ENCODE measurements around the gene TM4SF20.
"Not testable (repeated sequence)": the region's sequence is repeated elsewhere in the genome, so short reads cannot be mapped to it uniquely, and the experiment has no call there.

TM4SF20 gene

DNA sequence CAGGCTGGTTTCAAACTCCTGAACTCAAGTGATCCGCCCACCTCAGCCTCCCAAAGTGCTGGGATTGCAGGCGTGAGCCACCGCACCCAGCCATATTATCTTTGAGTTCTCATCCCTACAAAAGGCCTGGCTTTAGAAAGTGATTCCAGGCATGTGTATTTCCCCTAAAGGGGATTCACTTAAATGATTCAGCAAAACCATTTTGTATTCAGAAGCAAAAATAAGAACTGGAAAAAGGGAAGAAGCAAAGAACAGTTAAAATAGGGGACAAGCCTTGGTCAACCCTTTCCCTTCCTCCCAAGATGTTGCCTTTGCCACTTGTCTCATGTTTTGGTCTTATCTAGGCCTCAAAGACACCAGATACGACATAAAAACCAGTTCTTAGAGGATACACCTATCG lies 10.5 kb downstream of the TM4SF20 start:
- H3K9me3 ChIP-seq (ENCODE audit: low read length), result no peaks in the 10 kb centered on the region
- H3K27me3 ChIP-seq (ENCODE audit: insufficient read depth, low read length), result no peaks in the 10 kb centered on the region
- H2AFZ ChIP-seq (ENCODE audit: low read depth, low read length), result no peak overlapping the region
- H3K4me3 ChIP-seq (ENCODE audit: low read length), result no peak overlapping the region
- H3K36me3 ChIP-seq (ENCODE audit: insufficient read depth, low read length), result no peaks in the 10 kb centered on the region
- no peaks in the 10 kb centered on the region for H3K4me1 ChIP-seq (ENCODE audit: insufficient read depth, low read length)

- Histone ChIP-seq H3K4me3 (ENCODE audit: low read length) (no peak overlapping the region), H3K4me1 (ENCODE audit: insufficient read depth, low read length) (no peaks in the 10 kb centered on the region), H2AFZ (ENCODE audit: low read depth, low read length) (no peak overlapping the region), H3K9me3 (ENCODE audit: low read length) (no peaks in the 10 kb centered on the region), H3K27me3 (ENCODE audit: insufficient read depth, low read length) (no peaks in the 10 kb centered on the region), H3K36me3 (ENCODE audit: insufficient read depth, low read length) (no peaks in the 10 kb centered on the region)
Observed at GRCh38 chr2:227367427-227367795, 11.7 kb downstream of the TM4SF20 start.

DNA sequence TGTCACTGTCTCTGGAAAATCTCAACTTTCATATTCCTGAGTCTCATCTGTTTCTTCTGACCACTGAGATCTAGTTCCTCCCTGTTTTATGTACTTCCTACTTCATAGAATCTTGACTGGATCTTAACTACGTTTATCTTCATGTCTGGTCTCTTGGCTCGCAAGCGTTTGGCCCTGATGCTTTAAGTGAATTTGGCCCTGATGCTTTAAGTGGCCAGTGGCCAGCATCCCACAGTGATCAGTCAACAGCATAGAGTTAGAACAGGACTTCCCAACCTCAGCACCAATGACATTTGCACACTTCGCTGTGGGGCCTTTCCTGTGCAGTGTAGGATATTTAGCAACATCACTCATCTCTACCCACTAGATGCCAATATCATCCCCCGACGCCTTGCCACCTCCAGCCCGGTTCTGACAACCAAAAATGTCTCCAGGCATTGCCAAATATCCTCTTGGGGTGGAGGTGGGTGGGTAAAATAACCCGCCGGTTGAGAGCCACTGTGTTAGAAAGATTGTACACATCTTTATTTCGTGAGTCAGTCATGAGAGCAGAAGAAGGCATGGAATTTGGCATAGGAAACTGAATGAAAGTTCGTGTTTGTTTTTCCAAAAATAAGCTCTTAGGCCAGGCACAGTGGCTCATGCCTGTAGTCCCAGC lies 12.2 kb downstream of the TM4SF20 start:
- Histone ChIP-seq H3K4me1 (ENCODE audit: insufficient read depth, low read length) (no peaks in the 10 kb centered on the region), H3K9me3 (ENCODE audit: low read length) (no peaks in the 10 kb centered on the region), H2AFZ (ENCODE audit: low read depth, low read length) (no peak overlapping the region), H3K4me3 (ENCODE audit: low read length) (no peak overlapping the region), H3K36me3 (ENCODE audit: insufficient read depth, low read length) (no peaks in the 10 kb centered on the region), H3K27me3 (ENCODE audit: insufficient read depth, low read length) (no peaks in the 10 kb centered on the region)

GRCh38 chr2:227365833-227366232 lies 13.3 kb downstream of the TM4SF20 start:
- Histone ChIP-seq H3K36me3 (ENCODE audit: insufficient read depth, low read length) (peaks cover 3% of the 10 kb centered on the region), H3K4me3 (ENCODE audit: low read length) (no peak overlapping the region), H3K9me3 (ENCODE audit: low read length) (no peaks in the 10 kb centered on the region), H2AFZ (ENCODE audit: low read depth, low read length) (no peak overlapping the region), H3K4me1 (ENCODE audit: insufficient read depth, low read length) (no peaks in the 10 kb centered on the region), H3K27me3 (ENCODE audit: insufficient read depth, low read length) (no peaks in the 10 kb centered on the region)

- not testable (repeated sequence) for H3K4me1 ChIP-seq (ENCODE audit: insufficient read depth, low read length); H3K4me3 ChIP-seq (ENCODE audit: low read length); H3K9me3 ChIP-seq (ENCODE audit: low read length); H3K27me3 ChIP-seq (ENCODE audit: insufficient read depth, low read length); H2AFZ ChIP-seq (ENCODE audit: low read depth, low read length)
- H3K36me3 ChIP-seq (ENCODE audit: insufficient read depth, low read length), result peaks cover 12% of the 10 kb centered on the region
Observed at GRCh38 chr2:227364585-227365263, 14.4 kb downstream of the TM4SF20 start.

- H2AFZ ChIP-seq (ENCODE audit: low read depth, low read length), result no peak overlapping the region
- H3K27me3 ChIP-seq (ENCODE audit: insufficient read depth, low read length), result no peaks in the 10 kb centered on the region
- H3K9me3 ChIP-seq (ENCODE audit: low read length), result no peaks in the 10 kb centered on the region
- no peak overlapping the region for H3K4me3 ChIP-seq (ENCODE audit: low read length)
- H3K4me1 ChIP-seq (ENCODE audit: insufficient read depth, low read length), result no peaks in the 10 kb centered on the region
- peaks cover 22% of the 10 kb centered on the region for H3K36me3 ChIP-seq (ENCODE audit: insufficient read depth, low read length)
Observed at GRCh38 chr2:227363756-227364155, 15.3 kb downstream of the TM4SF20 start.

- no peaks in the 10 kb centered on the region for H3K9me3 ChIP-seq (ENCODE audit: low read length)
- H3K4me1 ChIP-seq (ENCODE audit: insufficient read depth, low read length), result no peaks in the 10 kb centered on the region
- H3K4me3 ChIP-seq (ENCODE audit: low read length), result no peak overlapping the region
- H2AFZ ChIP-seq (ENCODE audit: low read depth, low read length), result no peak overlapping the region
- peaks cover 54% of the 10 kb centered on the region for H3K36me3 ChIP-seq (ENCODE audit: insufficient read depth, low read length)
- no peaks in the 10 kb centered on the region for H3K27me3 ChIP-seq (ENCODE audit: insufficient read depth, low read length)
Observed at GRCh38 chr2:227360351-227360750, 18.8 kb downstream of the TM4SF20 start.

GRCh38 chr2:227351639-227352038 lies 27.5 kb downstream of the TM4SF20 start:
- Histone ChIP-seq H3K4me3 (ENCODE audit: low read length) (no peak overlapping the region), H3K27me3 (ENCODE audit: insufficient read depth, low read length) (no peaks in the 10 kb centered on the region), H2AFZ (ENCODE audit: low read depth, low read length) (no peak overlapping the region), H3K9me3 (ENCODE audit: low read length) (no peaks in the 10 kb centered on the region), H3K4me1 (ENCODE audit: insufficient read depth, low read length) (no peaks in the 10 kb centered on the region), H3K36me3 (ENCODE audit: insufficient read depth, low read length) (peaks cover 32% of the 10 kb centered on the region)

GRCh38 chr2:227349989-227350612 lies 29.0 kb downstream of the TM4SF20 start:
- no peak overlapping the region for H2AFZ ChIP-seq (ENCODE audit: low read depth, low read length)
- H3K4me1 ChIP-seq (ENCODE audit: insufficient read depth, low read length), result no peaks in the 10 kb centered on the region
- no peaks in the 10 kb centered on the region for H3K27me3 ChIP-seq (ENCODE audit: insufficient read depth, low read length)
- H3K36me3 ChIP-seq (ENCODE audit: insufficient read depth, low read length), result peaks cover 27% of the 10 kb centered on the region
- H3K9me3 ChIP-seq (ENCODE audit: low read length), result no peaks in the 10 kb centered on the region
- no peak overlapping the region for H3K4me3 ChIP-seq (ENCODE audit: low read length)

- H3K36me3 ChIP-seq (ENCODE audit: insufficient read depth, low read length), result peaks cover 31% of the 10 kb centered on the region
- no peaks in the 10 kb centered on the region for H3K9me3 ChIP-seq (ENCODE audit: low read length)
- H2AFZ ChIP-seq (ENCODE audit: low read depth, low read length), result no peak overlapping the region
- H3K27me3 ChIP-seq (ENCODE audit: insufficient read depth, low read length), result no peaks in the 10 kb centered on the region
- H3K4me1 ChIP-seq (ENCODE audit: insufficient read depth, low read length), result no peaks in the 10 kb centered on the region
- no peak overlapping the region for H3K4me3 ChIP-seq (ENCODE audit: low read length)
Observed at GRCh38 chr2:227348324-227348723, 30.8 kb downstream of the TM4SF20 start.

DNA sequence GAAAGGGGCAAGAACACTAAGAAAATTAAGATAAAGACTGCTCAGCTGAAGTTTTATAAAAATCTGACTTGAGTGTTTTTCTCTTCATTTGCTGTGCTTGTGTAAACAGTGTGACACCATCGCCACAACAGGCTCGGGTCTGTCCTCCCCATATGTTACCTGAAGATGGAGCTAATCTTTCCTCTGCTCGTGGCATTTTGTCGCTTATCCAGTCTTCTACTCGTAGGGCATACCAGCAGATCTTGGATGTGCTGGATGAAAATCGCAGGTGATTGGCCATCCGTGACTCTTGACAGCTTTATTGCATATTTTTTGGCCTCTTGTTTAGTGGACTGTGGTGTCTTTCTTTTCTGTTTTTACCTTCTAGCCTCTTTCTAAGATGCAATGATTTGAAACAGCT lies 32.0 kb downstream of the TM4SF20 start:
- Histone ChIP-seq H2AFZ (ENCODE audit: low read depth, low read length) (no peak overlapping the region), H3K4me1 (ENCODE audit: insufficient read depth, low read length) (no peaks in the 10 kb centered on the region), H3K9me3 (ENCODE audit: low read length) (no peaks in the 10 kb centered on the region), H3K27me3 (ENCODE audit: insufficient read depth, low read length) (no peaks in the 10 kb centered on the region), H3K4me3 (ENCODE audit: low read length) (no peak overlapping the region), H3K36me3 (ENCODE audit: insufficient read depth, low read length) (peaks cover 38% of the 10 kb centered on the region)

DNA sequence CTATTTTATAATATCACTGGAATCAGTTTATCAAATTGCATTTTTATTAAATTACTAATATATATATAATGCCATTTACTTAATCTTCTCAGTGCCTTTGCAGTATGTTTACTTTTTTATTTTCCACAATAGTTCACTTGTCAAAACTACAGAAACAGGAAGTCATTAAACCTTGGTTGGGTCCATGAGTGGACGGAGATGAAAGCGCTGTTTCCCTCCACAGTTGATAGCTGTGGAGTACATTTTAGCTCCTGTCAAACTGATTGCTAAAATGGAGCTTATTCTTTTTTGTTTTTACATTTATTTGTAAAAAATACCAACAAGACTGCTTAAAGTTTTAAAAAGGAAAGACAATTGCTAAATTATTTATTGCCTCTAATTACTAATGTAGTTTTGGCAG lies 34.9 kb downstream of the TM4SF20 start:
- Histone ChIP-seq H2AFZ (ENCODE audit: low read depth, low read length) (no peak overlapping the region), H3K4me1 (ENCODE audit: insufficient read depth, low read length) (no peaks in the 10 kb centered on the region), H3K36me3 (ENCODE audit: insufficient read depth, low read length) (peaks cover 34% of the 10 kb centered on the region), H3K4me3 (ENCODE audit: low read length) (no peak overlapping the region), H3K9me3 (ENCODE audit: low read length) (no peaks in the 10 kb centered on the region), H3K27me3 (ENCODE audit: insufficient read depth, low read length) (no peaks in the 10 kb centered on the region)

DNA sequence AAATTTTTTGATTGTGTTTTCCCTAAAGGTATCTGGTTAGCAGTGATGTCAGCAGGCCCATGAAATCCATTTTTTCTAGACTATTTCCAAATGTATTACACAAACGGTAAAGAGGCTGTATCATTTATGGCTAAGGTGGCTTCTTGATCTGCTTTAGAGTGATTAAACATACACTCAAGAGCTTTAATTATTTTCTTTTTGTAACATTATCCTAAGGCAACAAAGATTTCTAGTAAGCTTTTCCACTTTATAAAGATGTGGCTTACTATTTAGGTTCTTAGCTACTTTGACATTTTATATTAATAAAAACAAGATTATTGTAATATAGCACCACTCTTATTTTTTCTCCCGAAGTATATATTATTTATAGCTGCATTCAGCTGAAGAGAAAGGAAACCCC lies 37.6 kb downstream of the TM4SF20 start:
- no peak overlapping the region for H2AFZ ChIP-seq (ENCODE audit: low read depth, low read length)
- H3K9me3 ChIP-seq (ENCODE audit: low read length), result no peaks in the 10 kb centered on the region
- no peaks in the 10 kb centered on the region for H3K27me3 ChIP-seq (ENCODE audit: insufficient read depth, low read length)
- H3K4me3 ChIP-seq (ENCODE audit: low read length), result no peak overlapping the region
- H3K36me3 ChIP-seq (ENCODE audit: insufficient read depth, low read length), result peaks cover 30% of the 10 kb centered on the region
- no peaks in the 10 kb centered on the region for H3K4me1 ChIP-seq (ENCODE audit: insufficient read depth, low read length)
